GM21515 (cell line): ENCODE results near the gene NPC1L1.

Experiments
- ATAC-seq: cut with Tn5 transposase; IDR thresholded peaks from one replicate; pipeline ENCODE4 v1.9.1; 2021; ENCODE audit not compliant: unreplicated experiment

NPC1L1 gene

GRCh38 chr7:44472843-44473242, 68.3 kb downstream of the NPC1L1 start:
- no peak for ATAC-seq

- ATAC-seq = no peak
Measured at GRCh38 chr7:44471850-44472249, 69.3 kb downstream of the NPC1L1 start.

- ATAC-seq = no peak
Measured at GRCh38 chr7:44471436-44471835, 69.7 kb downstream of the NPC1L1 start.

- no peak for ATAC-seq
Measured at GRCh38 chr7:44470628-44471245, 70.4 kb downstream of the NPC1L1 start.

- no peak for ATAC-seq
Measured at GRCh38 chr7:44470135-44470479, 71.0 kb downstream of the NPC1L1 start.

GRCh38 chr7:44469461-44470134, 71.5 kb downstream of the NPC1L1 start:
- ATAC-seq = no peak

- no peak for ATAC-seq
Measured at GRCh38 chr7:44467217-44467548, 73.9 kb downstream of the NPC1L1 start.

GRCh38 chr7:44466300-44467216, 74.6 kb downstream of the NPC1L1 start:
- no peak for ATAC-seq

GRCh38 chr7:44465490-44465889, 75.6 kb downstream of the NPC1L1 start:
- ATAC-seq = no peak

GRCh38 chr7:44463169-44463808, 77.8 kb downstream of the NPC1L1 start:
- no peak for ATAC-seq
